CD4-positive, alpha-beta memory T cell (primary cell): ENCODE data around the gene PLEKHB1. TPM values are rescaled to one million over a fixed set of nuclear protein-coding genes. Genes with fewer than 3 reads are reported as not detected.
A peak's percentile ranks its signal among the peaks of the same experiment; 100 is the strongest.

Source experiments
- CTCF ChIA-PET: fragments of 350-600 bp; sonication (Branson Sonifier 250); formaldehyde crosslinking; loops from one replicate; lab custom pipeline; 2021; ENCODE audit warnings: inconsistent platforms; ENCODE audit not compliant: partially characterized antibody; lab: Charles Lee
- POLR2A ChIA-PET: fragments of 350-600 bp; sonication (Branson Sonifier 250); formaldehyde crosslinking; loops from one replicate; lab custom pipeline; 2021; ENCODE audit not compliant: partially characterized antibody; lab: Charles Lee
- DNase-seq, 5 donors: peaks; one replicate each; pipeline versions ENCODE4 v3.0.0 to v3.0.0-alpha.2; 2020 to 2022; ENCODE audit warnings: mixed read lengths in 1 of 5
- H3K27ac ChIP-seq: one replicate; pipeline ENCODE4 v1.7.0; 2013; ENCODE audit warnings: low read depth, low read length
- H3K27me3 ChIP-seq: 2 replicates; pipeline ENCODE4 v1.7.0; 2013; ENCODE audit warnings: mild to moderate bottlenecking, low read length, moderate library complexity; ENCODE audit not compliant: insufficient read depth
- H3K36me3 ChIP-seq: 2 replicates; pipeline ENCODE4 v1.7.0; 2013; ENCODE audit warnings: mild to moderate bottlenecking, low read length, moderate library complexity; ENCODE audit not compliant: insufficient read depth
- H3K4me1 ChIP-seq: 2 replicates; pipeline ENCODE4 v1.7.0; 2013; ENCODE audit warnings: mild to moderate bottlenecking, low read length, moderate library complexity; ENCODE audit not compliant: insufficient read depth
- H3K4me3 ChIP-seq, 2 donors: one replicate each; pipeline ENCODE4 v1.7.0; 2013; ENCODE audit warnings: low read length in 2 of 2, mild to moderate bottlenecking in 1 of 2
- H3K9me3 ChIP-seq, 2 donors: one replicate each; pipeline ENCODE4 v1.7.0; 2013; ENCODE audit warnings: low read length in 2 of 2, control low read depth in 1 of 2; ENCODE audit not compliant: control insufficient read depth in 1 of 2
- H3K27ac Mint-ChIP-seq, 7 donors: one replicate each; pipeline ENCODE4 v1.8.0; 2020 to 2021; ENCODE audit warnings: mixed read lengths in 7 of 7, mild to moderate bottlenecking in 6 of 7, inconsistent platforms in 3 of 7, moderate library complexity in 3 of 7
- H3K27me3 Mint-ChIP-seq, 2 donors: one replicate each; pipeline ENCODE4 v1.8.0; 2020 to 2021; ENCODE audit warnings: mixed read lengths in 2 of 2
- H3K36me3 Mint-ChIP-seq, 2 donors: one replicate each; pipeline ENCODE4 v1.8.0; 2020 to 2021; ENCODE audit warnings: mixed read lengths in 2 of 2, inconsistent platforms in 1 of 2, mild to moderate bottlenecking in 1 of 2
- H3K4me1 Mint-ChIP-seq, 4 donors: one replicate each; pipeline ENCODE4 v1.8.0; 2020 to 2021; ENCODE audit warnings: mixed read lengths in 4 of 4, mild to moderate bottlenecking in 1 of 4
- H3K4me3 Mint-ChIP-seq, 8 donors: one replicate each; pipeline ENCODE4 v1.8.0; 2020 to 2021; ENCODE audit warnings: mixed read lengths in 8 of 8, mild to moderate bottlenecking in 7 of 8, moderate library complexity in 6 of 8, inconsistent platforms in 3 of 8
- H3K9me3 Mint-ChIP-seq, 8 donors: one replicate each; pipeline ENCODE4 v1.8.0; 2020 to 2021; ENCODE audit warnings: mixed read lengths in 8 of 8, mild to moderate bottlenecking in 5 of 8, inconsistent platforms in 3 of 8, moderate library complexity in 1 of 8
- intact Hi-C: fragments of 100-400 bp; cut with micrococcal nuclease; formaldehyde crosslinking; loops from one replicate; pipeline ENCODE4 v1.15.1; 2023
- polyA plus RNA-seq, 2 donors: library from polyadenylated mRNA; unstranded; fragments of 300-500 nt; fragmentation: Illumina TruSeq; gene quantifications; one replicate each; pipeline ENCODE4 v1.2.3, GENCODE V29; 2021
- total RNA-seq, 2 experiments: library from RNA; stranded (reverse); gene quantifications; one replicate each; pipeline ENCODE4 v1.2.3, GENCODE V29; 2021

Gene PLEKHB1, protein sequence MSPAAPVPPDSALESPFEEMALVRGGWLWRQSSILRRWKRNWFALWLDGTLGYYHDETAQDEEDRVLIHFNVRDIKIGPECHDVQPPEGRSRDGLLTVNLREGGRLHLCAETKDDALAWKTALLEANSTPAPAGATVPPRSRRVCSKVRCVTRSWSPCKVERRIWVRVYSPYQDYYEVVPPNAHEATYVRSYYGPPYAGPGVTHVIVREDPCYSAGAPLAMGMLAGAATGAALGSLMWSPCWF
- total RNA-seq (10 to 100 TPM; 53.8 to 63.2 TPM), polyA plus RNA-seq (10 to 100 TPM; 78.4 to 79.1 TPM)

DNA sequence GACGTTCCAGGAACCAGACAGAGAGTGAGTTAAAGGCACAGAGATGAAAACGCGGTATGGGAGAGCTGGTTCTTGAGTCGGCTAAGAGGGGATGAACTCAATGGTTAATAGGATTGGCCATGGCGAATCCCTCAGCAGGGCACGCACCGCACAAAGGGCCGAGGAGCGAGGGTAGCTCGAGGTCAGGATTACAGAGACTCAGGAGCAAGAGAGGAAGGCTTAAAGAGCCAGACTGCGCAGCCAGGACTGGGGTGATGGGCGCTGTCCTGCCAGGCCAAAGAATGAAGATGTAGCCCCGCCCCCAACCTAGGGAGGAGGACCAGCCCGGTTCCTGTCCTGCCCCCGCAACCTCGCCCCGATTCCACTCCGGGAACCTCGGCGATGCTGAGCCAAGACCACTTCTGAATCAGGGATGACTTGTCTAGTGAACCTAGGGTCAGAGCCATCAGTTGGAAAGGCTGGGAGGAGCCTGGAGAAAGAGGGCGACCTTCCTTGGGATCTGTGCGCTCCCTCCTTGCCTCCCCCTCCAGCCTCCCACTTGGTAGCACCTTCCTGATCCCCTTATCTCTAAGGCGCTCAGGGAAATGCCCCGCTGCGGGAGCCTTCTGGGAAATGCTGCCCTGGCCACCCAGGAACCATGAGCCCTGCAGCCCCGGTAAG is at the start of gene PLEKHB1:
Gene PLEKHB1 (plus strand): TSS at position 610 of the 660 bp plus-strand sequence. CDS start 28 bp downstream, at position 638.
- ChIA-PET POLR2A (interaction anchor here (1.0 to 1.5 kb wide), 2 partner anchors 31 to 115 kb away, joined by 3 to 5 read pairs; partner anchors contain the start of gene RAB6A), CTCF (interaction anchor here (1.6 to 4.9 kb wide), 3 partner anchors 14 to 295 kb away, joined by 6 to 37 read pairs (median 10); no protein-coding TSS in a partner anchor)
- Mint-ChIP-seq H3K9me3 (peaks cover 0 to 3% (median 0%) of the 10 kb centered on the region in 8 donors), H3K27ac (peak within 1 kb of the TSS; percentile 68 to 98 (median 85)), H3K4me3 (peak within 1 kb of the TSS; percentile 83 to 94 (median 91)), H3K36me3 (peaks cover 0 to 5% of the 10 kb centered on the region in 2 donors), H3K27me3 (no peaks in the 10 kb centered on the region), H3K4me1 (peaks cover 9 to 24% (median 20%) of the 10 kb centered on the region in 4 donors)
- Histone ChIP-seq H3K4me1 (peaks cover 8% of the 10 kb centered on the region), H3K9me3 (no peaks in the 10 kb centered on the region), H3K4me3 (no peak within 1 kb of the TSS), H3K36me3 (no peaks in the 10 kb centered on the region), H3K27me3 (no peaks in the 10 kb centered on the region), H3K27ac (peak within 1 kb of the TSS; percentile 24)
- intact Hi-C loops = no loop called here
- DNase-seq = no peak

DNA sequence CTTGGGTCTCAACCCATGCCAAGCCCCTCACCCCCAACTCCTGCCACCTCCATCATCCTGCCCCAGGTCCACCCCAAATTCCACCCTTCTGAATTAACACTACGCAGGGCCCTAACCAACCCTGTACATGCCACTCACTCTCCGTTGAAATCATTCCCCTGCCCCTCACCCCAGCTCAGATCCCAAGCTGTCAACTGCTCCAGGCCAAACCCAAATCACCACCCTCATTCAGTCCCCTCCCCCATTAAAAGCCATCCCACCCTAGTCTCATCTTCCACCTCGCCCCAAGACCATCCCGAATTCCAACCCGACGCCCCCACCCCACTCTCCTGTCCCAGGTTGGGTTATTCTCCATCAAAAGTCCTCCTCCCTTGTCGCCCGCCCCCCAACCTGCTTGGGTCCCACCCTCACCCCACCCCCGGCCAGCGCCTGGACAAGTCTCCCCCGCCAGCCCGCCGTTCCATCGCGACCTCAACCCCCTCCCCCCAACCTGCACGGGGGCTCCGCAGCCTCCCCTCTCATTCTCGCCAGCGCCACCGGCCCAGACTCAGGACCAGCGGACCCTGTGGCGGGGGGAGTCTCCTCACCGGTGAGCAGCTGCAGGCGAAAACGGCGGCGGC is 48.9 kb upstream of the PLEKHB1 start:
- no peak for DNase-seq
- Histone ChIP-seq H3K4me1 (peaks cover 24% of the 10 kb centered on the region), H3K4me3 (peak overlapping the region; percentile 36 to 94), H3K27me3 (no peaks in the 10 kb centered on the region), H3K27ac (peak overlapping the region; percentile 78), H3K36me3 (no peaks in the 10 kb centered on the region), H3K9me3 (no peaks in the 10 kb centered on the region)
- peak overlapping the region; percentile 92 to 96 (median 94) for H3K4me3 Mint-ChIP-seq
- peaks cover 0 to 11% of the 10 kb centered on the region in 2 donors for H3K36me3 Mint-ChIP-seq
- intact Hi-C loops = loop anchor here (5.0 to 10.0 kb wide), 3 partner anchors 180 to 997 kb away; partner anchors contain the start of genes COA4, PAAF1 and POLD3
- ChIA-PET POLR2A (interaction anchor here (0.7 to 3.1 kb wide), 8 partner anchors 14 to 896 kb away, joined by 3 to 15 read pairs (median 4); partner anchors contain the start of genes LIPT2 and RAB6A), CTCF (interaction anchor here (1.3 to 1.4 kb wide), 2 partner anchors 119 to 247 kb away, joined by 4 to 5 read pairs; no protein-coding TSS in a partner anchor)
- no peaks in the 10 kb centered on the region for H3K27me3 Mint-ChIP-seq
- no peaks in the 10 kb centered on the region for H3K9me3 Mint-ChIP-seq
- peaks cover 22 to 39% (median 31%) of the 10 kb centered on the region in 4 donors for H3K4me1 Mint-ChIP-seq
- peak overlapping the region; percentile 84 to 98 (median 95) for H3K27ac Mint-ChIP-seq

DNA sequence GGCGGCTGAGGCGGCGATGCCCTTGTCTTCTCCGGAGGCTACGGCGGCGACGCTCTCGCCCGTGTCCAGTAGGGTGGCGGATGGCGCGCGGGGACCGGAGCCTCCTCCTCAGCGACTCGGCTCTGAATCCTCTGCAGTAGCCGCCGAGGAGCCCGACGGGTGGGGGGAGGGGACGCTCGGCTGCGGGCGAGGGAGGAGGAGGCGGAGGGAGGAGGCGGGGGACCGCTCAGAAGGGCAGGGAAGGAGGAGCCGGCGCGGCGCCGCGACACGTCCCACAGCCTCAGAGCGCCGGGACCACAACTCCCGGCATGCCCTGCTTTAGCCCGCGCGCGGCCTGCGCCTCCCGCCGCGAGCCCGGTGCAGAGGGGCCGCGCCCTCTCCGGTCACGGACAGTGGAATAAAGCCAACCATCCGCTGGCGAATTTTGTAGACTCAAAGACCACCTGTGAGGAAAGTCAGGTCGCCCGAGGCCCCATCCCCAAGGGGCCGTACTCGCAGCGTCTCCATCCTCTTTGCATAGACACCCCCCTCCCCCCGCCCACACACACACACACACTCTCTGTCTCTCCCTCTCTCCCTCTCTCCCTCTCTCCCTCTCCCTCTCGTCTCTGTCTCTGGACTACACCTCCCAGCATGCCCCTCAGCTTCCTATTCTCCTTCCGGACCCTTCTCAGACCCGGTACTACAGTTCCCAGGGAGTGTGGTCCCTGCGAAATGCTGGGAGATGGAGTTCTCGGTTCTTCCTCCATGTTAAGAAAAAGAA is 48.2 kb upstream of the PLEKHB1 start, which contains the start of gene FAM168A:
Gene FAM168A (minus strand): TSS at position 157 of the 763 bp plus-strand sequence. CDS start 129,638 bp downstream, outside the sequence.
- H3K27ac ChIP-seq = peak within 1 kb of the TSS; percentile 78
- H3K27ac Mint-ChIP-seq = peak within 1 kb of the TSS; percentile 92 to 98 (median 96)
- peak within 1 kb of the TSS; percentile 54 to 94 for H3K4me3 ChIP-seq
- intact Hi-C loops = loop anchor here (1.0 to 10.0 kb wide), 6 partner anchors 49 to 997 kb away; partner anchors contain the start of genes COA4, PAAF1, POLD3 and RAB6A
- H3K27me3 ChIP-seq = no peaks in the 10 kb centered on the region
- H3K4me1 ChIP-seq = peaks cover 24% of the 10 kb centered on the region
- peaks cover 0 to 11% of the 10 kb centered on the region in 2 donors for H3K36me3 Mint-ChIP-seq
- H3K4me1 Mint-ChIP-seq = peaks cover 22 to 39% (median 31%) of the 10 kb centered on the region in 4 donors
- CTCF ChIA-PET = interaction anchor here (0.6 to 1.4 kb wide), 4 partner anchors 28 to 170 kb away, joined by 3 to 7 read pairs (median 4); no protein-coding TSS in a partner anchor
- H3K9me3 Mint-ChIP-seq = no peaks in the 10 kb centered on the region
- POLR2A ChIA-PET = interaction anchor here (0.6 to 3.1 kb wide), 15 partner anchors 13 to 995 kb away, joined by 3 to 15 read pairs (median 3); partner anchors contain the start of genes C2CD3, LIPT2, PPME1 and RAB6A
- DNase-seq = peak; percentile 91 to 95 (median 92)
- peak within 1 kb of the TSS; percentile 92 to 96 (median 94) for H3K4me3 Mint-ChIP-seq
- H3K36me3 ChIP-seq = no peaks in the 10 kb centered on the region
- H3K27me3 Mint-ChIP-seq = no peaks in the 10 kb centered on the region
- H3K9me3 ChIP-seq = no peaks in the 10 kb centered on the region

DNA sequence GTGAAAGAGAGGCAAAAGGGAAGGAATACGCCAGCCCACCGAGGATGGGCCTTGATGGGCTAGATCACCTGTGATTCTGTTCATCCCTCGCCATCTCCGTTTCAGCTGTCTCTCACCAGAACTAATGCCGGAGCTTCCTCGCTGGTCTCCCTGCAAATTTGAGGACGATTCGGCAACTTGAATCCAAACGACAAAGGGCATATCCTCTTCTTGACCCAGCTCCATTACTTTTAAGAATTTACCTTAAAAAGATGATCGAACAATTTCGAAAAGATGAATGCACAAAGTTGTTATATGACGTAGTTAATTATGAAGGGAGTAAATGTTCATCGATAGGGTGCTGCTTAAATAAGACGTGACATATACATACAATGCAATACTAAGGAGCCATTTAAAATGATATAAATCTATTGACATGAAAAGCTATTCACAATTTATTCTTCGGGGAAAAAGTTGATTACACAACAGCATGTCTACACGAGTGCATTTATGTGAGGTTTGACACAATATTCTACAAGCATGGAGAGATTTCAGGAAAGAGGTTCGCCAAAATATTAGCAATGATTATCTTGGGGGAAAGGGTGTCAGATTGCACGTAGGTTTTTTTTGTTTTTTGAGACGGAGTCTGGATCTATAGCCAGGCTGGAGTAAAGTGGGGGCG is 47.5 kb upstream of the PLEKHB1 start:
- H3K27me3 Mint-ChIP-seq = peaks cover 0 to 3% of the 10 kb centered on the region in 2 donors

DNA sequence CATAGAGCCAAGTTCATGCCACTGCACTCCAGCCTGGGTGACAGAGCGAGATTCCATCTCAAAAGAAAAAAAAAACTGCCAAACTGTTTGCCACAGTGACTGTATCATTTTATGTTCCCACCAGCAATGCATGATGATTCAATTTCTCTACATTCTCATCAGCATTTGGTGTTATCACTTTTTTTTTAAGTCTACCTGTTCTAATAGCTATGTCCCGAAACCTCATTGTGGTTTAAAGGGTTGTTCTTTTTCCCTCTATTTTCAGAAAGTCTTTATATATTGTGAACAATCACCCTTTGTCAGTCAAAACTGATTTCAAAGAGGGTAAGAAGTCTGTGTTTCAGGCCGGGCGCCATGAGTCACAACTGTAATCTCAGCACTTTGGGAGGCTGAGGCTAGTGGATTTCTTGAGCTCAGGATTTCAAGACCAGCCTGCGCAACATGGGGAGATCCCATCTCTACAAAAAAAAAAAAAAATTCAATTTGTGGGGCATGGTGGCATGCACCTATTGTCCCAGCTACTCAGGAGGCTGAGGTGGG is 33.7 kb upstream of the PLEKHB1 start:
- no peaks in the 10 kb centered on the region for H3K4me1 Mint-ChIP-seq
- Histone ChIP-seq H3K27ac (no peak overlapping the region), H3K27me3 (no peaks in the 10 kb centered on the region), H3K4me1 (no peaks in the 10 kb centered on the region), H3K9me3 (no peaks in the 10 kb centered on the region), H3K36me3 (no peaks in the 10 kb centered on the region), H3K4me3 (no peak overlapping the region)
- no peaks in the 10 kb centered on the region for H3K9me3 Mint-ChIP-seq
- H3K27ac Mint-ChIP-seq = no peak overlapping the region
- intact Hi-C loops = no loop called here
- ChIA-PET POLR2A (no interaction called here), CTCF (interaction anchor here (2.5 to 3.1 kb wide), 2 partner anchors 13 to 50 kb away, joined by 7 to 8 read pairs; no protein-coding TSS in a partner anchor)
- H3K4me3 Mint-ChIP-seq = no peak overlapping the region
- peaks cover 3 to 4% of the 10 kb centered on the region in 2 donors for H3K27me3 Mint-ChIP-seq
- DNase-seq = no peak
- H3K36me3 Mint-ChIP-seq = no peaks in the 10 kb centered on the region

More for the DNA sequence above, 47.5 kb upstream of the PLEKHB1 start:
- Mint-ChIP-seq H3K36me3 (peaks cover 0 to 11% of the 10 kb centered on the region in 2 donors), H3K4me1 (peaks cover 19 to 36% (median 31%) of the 10 kb centered on the region in 4 donors), H3K27ac (peak overlapping the region; percentile 92 to 98 (median 96)), H3K4me3 (peak overlapping the region; percentile 92 to 96 (median 94)), H3K9me3 (no peaks in the 10 kb centered on the region)
- POLR2A ChIA-PET = interaction anchor here (0.6 to 3.1 kb wide), 13 partner anchors 13 to 994 kb away, joined by 3 to 15 read pairs (median 3); partner anchors contain the start of genes C2CD3, LIPT2, PPME1 and RAB6A
- DNase-seq = no peak
- H3K36me3 ChIP-seq = no peaks in the 10 kb centered on the region
- H3K4me3 ChIP-seq = peak overlapping the region; percentile 54 to 94
- H3K4me1 ChIP-seq = peaks cover 24% of the 10 kb centered on the region
- H3K9me3 ChIP-seq = no peaks in the 10 kb centered on the region
- intact Hi-C loops = loop anchor here (1.0 to 10.0 kb wide), 6 partner anchors 48 to 996 kb away; partner anchors contain the start of genes COA4, PAAF1, POLD3 and RAB6A
- no peaks in the 10 kb centered on the region for H3K27me3 ChIP-seq
- CTCF ChIA-PET = interaction anchor here (0.6 to 1.4 kb wide), 4 partner anchors 27 to 171 kb away, joined by 3 to 7 read pairs (median 4); no protein-coding TSS in a partner anchor
- H3K27ac ChIP-seq = peak overlapping the region; percentile 78
